Activated CD8-positive, alpha-beta memory T cell treated with anti-CD3 and anti-CD28 coated beads, Interleukin-2, amount 50 U/mL, for 1 hour (primary cell): ENCODE data around the gene ANO1.

Experiments used
- DNase-seq: peaks from one replicate; pipeline ENCODE4 v3.0.0-alpha.2; 2020; ENCODE audit errors: extremely low read depth

ANO1 gene

DNA sequence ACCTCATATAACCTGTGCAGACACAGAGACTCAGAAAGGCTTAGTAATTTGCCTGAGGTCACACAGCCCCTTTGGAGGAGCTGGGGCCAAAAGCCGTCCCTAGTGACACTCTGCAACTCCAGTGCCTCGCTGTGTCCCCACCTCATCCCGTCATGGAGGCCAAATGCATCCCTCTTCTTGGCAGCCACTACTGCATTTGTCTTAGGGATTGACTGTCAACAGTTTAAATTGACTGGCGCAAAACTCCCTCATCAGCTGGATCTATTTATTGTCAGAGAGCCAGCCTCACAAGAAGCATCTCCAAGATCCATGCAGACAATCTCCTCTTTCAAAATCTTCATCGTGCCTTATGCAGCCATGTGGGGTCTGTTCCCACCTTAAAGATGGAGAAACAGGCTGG lies 35.7 kb downstream of the ANO1 start:
- DNase-seq = no peak

- DNase-seq = no peak
Observed at GRCh38 chr11:70115778-70116177, 37.7 kb downstream of the ANO1 start.

DNA sequence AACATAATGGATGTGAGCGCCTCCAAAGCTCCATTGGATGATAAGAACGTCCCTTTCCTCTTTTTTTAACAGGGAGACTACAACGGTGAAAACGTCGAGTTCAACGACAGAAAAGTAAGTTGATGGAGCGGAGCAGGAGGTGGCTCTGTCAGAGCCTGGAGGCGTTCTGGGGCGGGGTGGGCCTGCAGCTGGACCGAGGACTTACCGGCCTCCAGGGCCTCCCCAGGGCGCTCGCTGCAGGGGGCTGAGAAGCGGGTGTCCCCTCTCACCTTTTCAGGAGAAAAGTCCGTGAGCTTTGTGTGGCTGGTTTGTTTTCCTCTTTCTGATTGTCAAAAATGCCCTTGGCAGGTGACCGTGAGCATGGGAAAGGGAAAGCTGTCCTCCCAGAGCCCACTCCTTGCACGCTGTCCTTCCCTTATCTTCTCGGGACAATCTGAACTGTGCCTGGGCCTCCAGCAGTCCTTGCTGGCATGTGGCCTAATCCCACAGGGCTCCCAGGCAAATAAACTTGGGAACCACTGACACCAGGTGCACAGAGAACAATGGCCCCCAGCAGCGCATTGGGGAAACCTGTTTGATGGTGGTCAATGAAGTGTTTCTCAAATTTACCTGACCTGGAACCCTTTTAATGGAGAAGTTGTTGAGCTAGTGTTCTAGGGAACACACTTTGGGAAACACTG lies 38.4 kb downstream of the ANO1 start:
- no peak for DNase-seq

GRCh38 chr11:70117567-70118145 lies 39.5 kb downstream of the ANO1 start:
- DNase-seq = no peak

DNA sequence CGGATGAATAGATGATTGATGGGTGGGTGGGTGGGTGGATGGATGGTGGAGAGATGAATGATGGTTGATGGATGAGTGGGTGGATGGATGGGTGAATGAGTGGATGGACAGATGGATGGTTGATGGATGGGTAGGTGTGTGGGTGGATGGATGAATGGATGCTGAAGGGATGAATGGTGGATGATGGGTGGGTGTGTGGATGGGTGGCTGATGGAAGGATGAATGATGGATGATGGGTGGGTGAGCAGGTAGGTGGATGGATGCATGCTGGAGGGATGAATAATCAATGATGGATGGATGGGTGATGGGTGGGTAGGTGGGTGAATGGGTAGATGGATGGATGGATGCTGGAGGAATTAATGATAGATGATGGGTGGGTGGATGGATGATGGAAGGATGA lies 40.5 kb downstream of the ANO1 start:
- DNase-seq = no peak

DNA sequence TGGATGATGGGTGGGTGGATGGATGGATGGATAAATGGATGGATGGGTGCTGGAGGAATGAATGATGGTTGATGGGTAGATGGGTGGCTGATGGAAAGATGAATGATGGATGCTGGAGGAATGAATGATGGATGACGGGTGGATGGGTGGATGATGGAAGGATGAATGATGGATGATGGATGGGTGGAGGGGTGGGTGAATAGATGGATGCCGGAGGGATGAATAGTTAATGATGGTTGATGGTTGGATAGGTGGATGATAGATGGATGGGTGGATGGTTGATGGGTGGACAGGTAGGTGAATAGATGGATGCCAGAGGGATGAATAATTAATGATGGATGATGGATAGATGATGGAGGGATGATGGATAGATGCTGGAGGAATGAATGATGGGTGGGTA lies 41.4 kb downstream of the ANO1 start:
- DNase-seq = no peak

- DNase-seq = no peak
Observed at GRCh38 chr11:70120674-70121073, 42.6 kb downstream of the ANO1 start.

GRCh38 chr11:70122490-70123198 lies 44.5 kb downstream of the ANO1 start:
- no peak for DNase-seq

- DNase-seq = no peak
Observed at GRCh38 chr11:70123711-70124110, 45.6 kb downstream of the ANO1 start.

DNA sequence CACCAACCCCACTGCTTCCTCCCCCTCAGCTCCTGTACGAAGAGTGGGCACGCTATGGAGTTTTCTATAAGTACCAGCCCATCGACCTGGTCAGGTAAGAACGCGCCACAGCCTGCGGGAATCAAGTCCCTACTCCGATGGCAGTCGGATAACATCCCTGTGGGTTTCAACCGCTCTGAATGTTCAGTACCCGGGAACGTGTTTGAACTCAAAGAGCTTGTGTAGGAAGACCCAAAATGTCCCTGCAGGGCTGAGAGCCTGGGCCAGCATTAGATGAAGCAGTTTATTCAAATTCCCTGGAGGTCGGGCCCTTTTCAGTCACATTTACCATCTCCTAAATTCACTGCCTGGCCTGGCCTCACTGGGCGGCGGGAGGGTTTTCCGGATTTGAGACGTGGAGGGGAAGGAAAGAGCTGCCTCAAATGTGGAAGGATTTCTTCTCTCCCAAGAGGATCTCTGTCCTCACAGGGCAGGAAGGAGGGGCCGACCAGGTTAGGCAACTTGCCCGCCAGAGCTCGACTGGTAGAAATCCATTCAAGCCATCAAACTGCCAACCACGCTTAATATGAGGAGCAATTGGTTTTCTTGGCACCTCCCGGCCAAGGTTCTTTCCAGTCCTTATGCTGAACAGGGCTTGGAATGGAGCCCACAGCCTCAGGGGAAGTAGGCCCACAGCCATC lies 46.3 kb downstream of the ANO1 start:
- no peak for DNase-seq

- DNase-seq = no peak
Observed at GRCh38 chr11:70126494-70126893, 48.4 kb downstream of the ANO1 start.

DNA sequence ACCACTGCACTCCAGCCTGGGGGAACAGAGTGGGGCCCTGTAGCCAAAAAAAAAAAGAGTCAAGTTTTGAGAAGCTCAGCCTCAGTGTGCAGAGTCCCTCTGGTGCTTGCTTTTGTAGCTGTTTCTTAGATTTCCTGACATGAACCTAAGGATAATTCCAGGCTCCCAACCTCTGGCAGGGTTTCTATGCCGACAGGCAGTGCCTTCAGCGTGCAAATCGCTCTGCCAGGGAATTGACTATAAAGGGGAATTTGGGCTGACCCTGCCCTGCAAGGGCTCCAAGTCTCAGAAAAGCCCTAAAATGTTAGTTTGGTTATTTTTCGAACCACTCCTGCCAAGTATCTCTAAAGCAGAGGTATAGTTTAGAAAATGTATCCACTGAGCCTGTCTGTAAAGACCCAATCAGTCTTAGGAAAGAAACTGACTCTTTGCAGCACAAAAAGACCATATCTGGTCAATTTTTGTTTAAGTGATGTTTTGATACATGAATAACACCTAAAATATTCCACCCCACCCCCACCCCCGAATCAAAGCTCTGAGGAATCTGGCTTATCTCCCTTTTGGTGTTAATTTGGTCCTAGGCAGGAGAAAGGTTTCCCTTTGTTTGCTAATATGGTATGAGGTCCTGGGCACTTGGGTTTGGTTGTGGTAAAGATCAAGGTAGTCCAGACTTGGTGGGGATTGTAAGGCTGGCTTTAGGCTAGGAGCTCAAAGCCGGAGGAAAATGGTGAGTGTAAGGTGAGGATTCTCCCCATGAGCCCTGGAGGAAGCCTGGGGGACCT lies 49.7 kb downstream of the ANO1 start:
- DNase-seq = no peak

GRCh38 chr11:70128435-70128906 lies 50.4 kb downstream of the ANO1 start:
- no peak for DNase-seq

DNA sequence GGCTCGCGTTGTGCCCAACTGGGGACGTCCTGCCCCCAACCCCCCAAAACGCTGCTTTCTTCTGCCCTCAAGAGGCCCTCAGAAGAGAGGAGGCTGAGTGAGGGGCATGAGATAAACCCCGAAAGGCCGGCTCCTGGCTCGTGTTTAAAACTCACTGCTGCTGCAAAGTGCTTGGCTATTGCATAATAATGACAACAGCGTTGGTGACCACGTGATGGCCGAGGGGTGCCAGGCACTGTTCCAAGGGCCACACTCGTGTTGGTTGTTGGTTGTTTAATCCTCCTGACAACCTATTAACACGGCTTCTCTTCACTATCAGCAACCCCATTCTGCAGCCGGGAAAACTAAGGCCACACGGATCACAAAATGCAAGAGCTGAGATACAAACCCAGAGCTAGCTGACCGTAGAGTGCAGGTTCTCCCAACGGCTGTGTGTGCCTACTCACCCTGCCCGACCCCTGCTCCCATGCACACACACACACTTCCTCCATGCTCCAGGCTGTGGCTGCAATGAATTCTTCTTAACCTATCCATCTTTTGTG lies 51.0 kb downstream of the ANO1 start:
- DNase-seq = no peak

GRCh38 chr11:70130636-70131035 lies 52.5 kb downstream of the ANO1 start:
- no peak for DNase-seq

DNA sequence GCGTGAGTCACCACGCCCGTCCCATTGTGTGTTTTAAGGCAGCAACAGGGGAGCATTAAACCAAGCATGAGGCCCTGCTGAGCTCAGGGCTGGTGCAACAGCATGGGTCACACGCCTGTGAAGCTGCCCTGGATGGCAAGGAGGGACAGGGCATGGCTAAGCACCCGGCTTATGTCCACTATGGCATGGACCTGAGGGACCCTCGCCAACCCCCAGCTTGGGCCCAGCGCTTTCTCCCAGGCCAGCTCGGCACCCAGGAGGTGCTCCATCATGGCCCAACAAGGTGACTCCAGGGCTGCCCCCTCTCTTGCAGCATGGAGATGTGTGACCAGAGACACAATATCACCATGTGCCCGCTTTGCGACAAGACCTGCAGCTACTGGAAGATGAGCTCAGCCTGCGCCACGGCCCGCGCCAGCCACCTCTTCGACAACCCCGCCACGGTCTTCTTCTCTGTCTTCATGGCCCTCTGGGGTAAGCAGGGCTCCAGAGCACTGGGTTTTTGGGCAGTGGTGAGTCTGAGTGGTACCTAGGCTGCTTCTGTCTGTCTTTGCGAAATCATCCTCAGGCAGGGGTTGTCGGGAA lies 53.6 kb downstream of the ANO1 start:
- DNase-seq = no peak

- no peak for DNase-seq
Observed at GRCh38 chr11:70132641-70133040, 54.5 kb downstream of the ANO1 start.

GRCh38 chr11:70133771-70134335 lies 55.7 kb downstream of the ANO1 start:
- no peak for DNase-seq

- no peak for DNase-seq
Observed at GRCh38 chr11:70134490-70134889, 56.4 kb downstream of the ANO1 start.

DNA sequence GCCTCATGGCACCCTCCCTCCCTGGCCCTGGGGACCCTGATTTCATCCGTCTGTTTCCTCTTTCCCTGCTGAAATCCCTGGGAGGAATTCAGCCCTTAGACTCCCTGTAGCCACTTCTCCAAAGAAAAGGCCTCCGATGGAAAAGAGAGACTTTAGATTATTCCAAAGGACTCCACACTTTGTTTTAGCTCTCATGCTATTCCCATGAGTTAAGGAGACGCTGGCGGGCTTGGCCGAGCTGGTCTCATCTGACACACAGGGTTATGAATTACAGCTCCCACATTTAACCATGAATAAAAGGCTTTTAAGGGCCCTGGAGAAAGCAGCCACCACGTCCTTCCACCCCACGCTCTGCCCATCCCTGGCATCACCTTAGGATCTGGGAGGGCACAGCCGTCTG lies 57.0 kb downstream of the ANO1 start:
- DNase-seq = no peak

GRCh38 chr11:70135625-70136059 lies 57.5 kb downstream of the ANO1 start:
- no peak for DNase-seq
